GM18520 (cell line): ENCODE data around the gene ADORA2A.

ENCODE experiments used
- ATAC-seq: cut with Tn5 transposase; IDR thresholded peaks from one replicate; pipeline ENCODE4 v1.9.1; 2021; ENCODE audit not compliant: unreplicated experiment

The ADORA2A gene

DNA sequence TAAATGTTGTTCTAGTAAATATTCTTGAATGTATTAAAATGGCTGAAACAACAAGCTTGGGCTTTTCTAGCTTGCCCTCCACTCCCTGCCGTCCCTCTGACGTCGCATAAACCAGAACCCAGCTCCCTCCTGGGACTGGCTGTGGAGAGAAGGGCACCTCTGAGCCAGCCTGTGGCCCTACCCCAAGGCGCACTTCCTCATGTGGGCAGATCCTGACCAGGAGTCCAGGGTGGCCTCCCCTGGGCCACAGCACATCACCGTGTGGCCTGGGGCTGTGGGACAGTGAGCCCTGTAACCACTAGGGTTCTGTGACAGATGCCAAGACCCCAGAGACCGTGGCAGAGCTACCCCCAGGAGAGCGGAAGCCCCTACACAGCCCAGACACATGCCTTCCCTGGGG lies 10.2 kb upstream of the ADORA2A start:
- ATAC-seq = no peak

GRCh38 chr22:24417901-24418641 lies 9.3 kb upstream of the ADORA2A start:
- no peak for ATAC-seq

- ATAC-seq = no peak
Measured at GRCh38 chr22:24418786-24419474, 8.5 kb upstream of the ADORA2A start.

DNA sequence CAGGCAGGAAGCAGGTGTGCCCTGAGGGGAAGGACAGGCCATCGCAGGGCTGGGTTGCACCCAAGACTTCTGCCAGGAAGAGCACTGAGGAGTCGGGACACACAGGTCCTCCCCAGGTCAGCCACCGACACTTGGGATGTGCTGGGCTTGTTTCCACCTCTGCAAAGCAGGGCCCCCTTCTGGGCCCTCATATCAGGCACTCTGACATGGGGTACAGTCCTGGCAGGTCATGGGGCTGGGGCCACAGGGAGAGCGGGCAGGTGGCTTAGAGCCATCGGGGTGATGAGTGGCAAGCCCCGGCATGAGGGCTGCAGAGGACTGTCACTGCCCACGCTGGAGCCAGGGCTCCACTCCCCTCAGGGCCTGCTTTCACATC lies 7.9 kb upstream of the ADORA2A start:
- no peak for ATAC-seq

- no peak for ATAC-seq
Measured at GRCh38 chr22:24420072-24420976, 7.1 kb upstream of the ADORA2A start.

DNA sequence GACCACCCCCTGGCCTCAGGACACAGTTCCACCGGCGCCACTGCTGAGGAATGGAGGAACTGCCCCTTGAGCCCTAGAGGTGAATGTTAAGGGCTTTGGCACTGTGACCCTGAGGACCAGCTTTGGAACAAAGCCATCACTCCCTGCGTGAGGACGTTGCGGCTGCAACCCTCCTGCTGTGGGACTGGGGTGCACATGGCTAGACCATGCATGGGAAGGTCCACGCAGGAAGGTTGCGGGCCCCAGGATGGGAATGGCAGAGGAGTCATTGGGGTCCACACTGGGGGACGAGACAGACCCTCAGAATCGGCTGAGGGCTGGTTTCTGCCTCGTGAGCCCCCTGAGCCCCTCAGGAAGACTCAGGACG lies 6.4 kb upstream of the ADORA2A start:
- ATAC-seq = no peak

GRCh38 chr22:24421428-24421931 lies 5.9 kb upstream of the ADORA2A start:
- no peak for ATAC-seq

DNA sequence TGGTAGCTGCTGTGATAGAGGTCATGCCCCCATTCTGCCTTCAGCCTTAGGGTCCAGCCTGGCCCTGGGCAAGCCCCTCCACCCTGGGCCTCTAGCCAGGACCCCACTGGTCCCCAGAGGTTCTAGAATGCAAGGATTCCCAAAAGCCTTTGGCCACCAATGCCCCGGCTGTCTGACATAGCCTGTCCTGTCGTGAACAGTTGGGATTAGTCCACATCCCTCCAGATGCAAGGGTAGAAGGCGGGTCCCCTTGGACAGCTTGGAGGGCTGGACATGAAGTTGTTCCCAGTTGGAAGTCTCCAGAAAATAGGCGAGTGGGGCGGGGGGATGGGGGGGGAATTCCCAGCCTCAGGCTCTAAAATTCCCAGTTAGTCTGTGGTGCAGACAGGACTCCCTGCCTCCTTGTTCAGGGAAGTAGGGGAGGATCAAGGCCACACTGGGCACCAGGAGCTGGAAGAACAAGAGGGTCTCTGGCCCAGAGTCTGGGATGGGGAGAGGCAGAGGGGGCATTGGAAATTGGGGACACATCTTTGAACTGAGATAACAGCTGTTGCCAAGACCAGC lies 5.2 kb upstream of the ADORA2A start:
- no peak for ATAC-seq

GRCh38 chr22:24423519-24424000 lies 3.8 kb upstream of the ADORA2A start:
- ATAC-seq = no peak

GRCh38 chr22:24424001-24424900 lies 3.1 kb upstream of the ADORA2A start:
- no peak for ATAC-seq

GRCh38 chr22:24424901-24425775 lies 2.3 kb upstream of the ADORA2A start:
- ATAC-seq = no peak

DNA sequence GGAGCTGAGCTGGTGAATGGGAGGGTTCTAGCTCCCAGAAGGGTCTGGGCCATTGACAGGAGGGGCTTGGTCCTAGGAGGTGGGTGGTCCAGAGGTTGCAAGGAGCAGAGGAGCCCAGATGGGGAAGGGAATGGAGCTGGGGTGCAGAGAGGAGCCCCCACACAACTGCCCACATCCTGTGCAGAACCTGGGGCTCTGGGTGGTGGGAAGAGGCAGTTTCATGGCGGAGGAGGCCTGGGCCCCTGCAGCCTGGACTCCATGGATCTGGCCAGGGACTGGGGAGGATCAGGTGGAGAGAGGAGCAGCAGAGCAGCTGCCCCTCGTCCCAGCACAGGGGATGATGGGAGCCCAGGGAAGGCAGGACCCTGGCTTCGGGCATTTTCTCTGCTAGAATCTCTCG lies 963 bp upstream of the ADORA2A start:
- ATAC-seq = no peak

GRCh38 chr22:24426851-24427499 lies 424 bp upstream of the ADORA2A start:
- no peak for ATAC-seq

GRCh38 chr22:24428751-24429410 lies 1.5 kb downstream of the ADORA2A start:
- no peak for ATAC-seq

- ATAC-seq = no peak
Measured at GRCh38 chr22:24429411-24430365, 2.3 kb downstream of the ADORA2A start.

DNA sequence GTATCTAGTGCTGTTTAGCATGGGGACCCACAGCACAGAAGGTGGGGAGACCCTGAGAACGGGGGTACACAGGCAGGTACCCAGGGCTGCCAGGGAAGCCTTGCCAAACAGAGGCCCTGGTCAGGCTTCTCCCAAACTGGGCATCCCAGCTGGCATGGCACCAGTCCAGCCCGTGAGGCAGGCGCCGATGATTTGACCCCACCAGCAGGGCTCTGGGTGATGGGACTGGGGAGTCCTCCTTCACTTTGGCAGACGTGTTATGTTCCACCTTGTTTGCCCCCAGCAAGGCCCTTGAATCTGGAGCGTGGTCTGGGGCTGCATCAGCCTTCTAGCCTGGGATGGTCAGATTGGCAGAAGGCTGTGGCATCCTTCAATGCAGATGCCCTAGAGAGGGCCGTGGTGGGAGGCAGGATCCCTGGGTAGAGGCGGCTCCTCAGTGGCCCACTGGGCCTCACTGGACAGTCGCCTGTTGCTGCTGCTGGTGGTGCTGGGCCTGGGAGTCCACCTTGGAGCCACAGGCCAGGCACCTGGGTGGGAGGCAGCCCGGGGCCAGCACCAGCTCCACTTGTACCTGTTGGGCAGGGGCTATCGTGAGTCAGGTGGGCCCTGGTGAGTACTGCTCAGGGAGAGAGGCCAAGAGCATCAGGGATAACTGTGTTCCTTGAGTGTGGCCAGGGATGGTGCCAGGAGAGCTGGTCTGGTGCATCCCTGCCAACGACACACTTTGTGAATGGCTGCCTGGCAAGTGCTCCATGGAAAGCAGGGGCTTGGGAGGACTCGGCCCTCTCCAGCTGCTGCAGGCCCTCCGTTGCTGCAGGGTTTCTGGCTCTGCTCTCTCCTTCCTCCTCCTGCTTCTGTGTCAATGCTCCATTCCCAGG lies 3.3 kb downstream of the ADORA2A start:
- ATAC-seq = no peak
